ENCODE data around the gene SHC3. TPM values are rescaled to one million over a fixed set of nuclear protein-coding genes. Genes with fewer than 3 reads are reported as not detected.

The SHC3 gene
- total and polyA plus RNA-seq, 2 donors (not counting 3 experiments of a cell fraction or from before 2014, with no cell fraction given): 1.0 to 2.0 TPM

DNA sequence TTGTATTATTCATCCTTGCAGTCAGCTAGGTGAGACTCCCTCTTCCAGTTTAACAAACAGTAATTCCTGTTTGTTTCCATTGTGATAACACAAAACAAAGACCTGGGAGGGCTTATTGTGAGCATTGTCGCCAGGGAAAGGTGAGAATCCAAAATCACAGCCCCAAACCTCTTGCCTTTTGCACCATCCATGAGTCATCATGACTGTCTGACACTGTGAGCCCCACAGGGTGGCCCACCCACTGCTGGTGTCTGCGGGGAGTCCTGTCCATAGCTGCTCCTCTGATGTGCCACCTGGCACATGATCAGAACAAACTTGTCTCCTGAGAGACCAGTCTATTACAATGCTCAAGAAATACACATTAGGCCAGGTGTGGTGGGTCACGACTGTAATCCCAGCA, 221.1 kb downstream of the SHC3 start:
- Histone ChIP-seq H4K20me1 (replicated peaks; ENCODE audit: control insufficient read depth, extremely low read depth, insufficient read depth, low read length) (no peaks in the 10 kb centered on the region), H2AFZ (ENCODE audit: low read depth, low read length) (no peak overlapping the region), H3K79me2 (ENCODE audit: control insufficient read depth, insufficient read depth, low read length) (no peaks in the 10 kb centered on the region), H3K4me3 (replicated peaks in 1 of 3; ENCODE audit: insufficient read depth in 1 of 3, low read depth in 1 of 3, low read length in 3 of 3) (no peak overlapping the region), H3K9ac (replicated peaks; ENCODE audit: extremely low read depth, insufficient read depth, low read length) (no peak overlapping the region), H3K27ac (ENCODE audit: insufficient read depth, low read depth, low read length) (no peak overlapping the region), H3K4me1 (ENCODE audit: control insufficient read depth, extremely low read depth, insufficient read depth, low read length) (no peaks in the 10 kb centered on the region), H3K9me3 (replicated peaks; ENCODE audit: control insufficient read depth, insufficient read depth, low read length) (no peaks in the 10 kb centered on the region), H3K27me3 (ENCODE audit: control insufficient read depth in 2 of 2, insufficient read depth in 2 of 2, low read length in 2 of 2) (peaks cover 0 to 7% of the 10 kb centered on the region in 2 experiments), H3K36me3 (ENCODE audit: control insufficient read depth in 2 of 2, extremely low read depth in 1 of 2, insufficient read depth in 2 of 2, low read length in 2 of 2) (no peaks in the 10 kb centered on the region), H3K4me2 (ENCODE audit: insufficient read depth, low read length) (no peak overlapping the region), H3K9me1 (replicated peaks; ENCODE audit: control insufficient read depth, extremely low read depth, insufficient read depth, low read length) (no peaks in the 10 kb centered on the region)
- TF ChIP-seq POLR2A (IDR thresholded peaks at IDR 0.05; ENCODE audit: low read depth, low read length) (no peak), JUN (IDR thresholded peaks at IDR 0.05; ENCODE audit: borderline replicate concordance, insufficient read depth, insufficient read length, low read depth) (no peak), POLR2AphosphoS5 (IDR thresholded peaks at IDR 0.05; ENCODE audit: insufficient read depth, low read depth, low read length) (no peak), FOS (IDR thresholded peaks at IDR 0.05; ENCODE audit: borderline replicate concordance, insufficient read depth, low read length) (no peak), EZH2 (IDR thresholded peaks at IDR 0.05; ENCODE audit: borderline replicate concordance, low read depth, low read length, severe bottlenecking) (no peak), GATA2 (IDR thresholded peaks at IDR 0.05; ENCODE audit: insufficient read depth, insufficient read length, low read depth, low read length) (no peak), MYC (IDR thresholded peaks at IDR 0.05; ENCODE audit: low read depth, low read length) (no peak)
- TF ChIP-seq, protein P1, sequence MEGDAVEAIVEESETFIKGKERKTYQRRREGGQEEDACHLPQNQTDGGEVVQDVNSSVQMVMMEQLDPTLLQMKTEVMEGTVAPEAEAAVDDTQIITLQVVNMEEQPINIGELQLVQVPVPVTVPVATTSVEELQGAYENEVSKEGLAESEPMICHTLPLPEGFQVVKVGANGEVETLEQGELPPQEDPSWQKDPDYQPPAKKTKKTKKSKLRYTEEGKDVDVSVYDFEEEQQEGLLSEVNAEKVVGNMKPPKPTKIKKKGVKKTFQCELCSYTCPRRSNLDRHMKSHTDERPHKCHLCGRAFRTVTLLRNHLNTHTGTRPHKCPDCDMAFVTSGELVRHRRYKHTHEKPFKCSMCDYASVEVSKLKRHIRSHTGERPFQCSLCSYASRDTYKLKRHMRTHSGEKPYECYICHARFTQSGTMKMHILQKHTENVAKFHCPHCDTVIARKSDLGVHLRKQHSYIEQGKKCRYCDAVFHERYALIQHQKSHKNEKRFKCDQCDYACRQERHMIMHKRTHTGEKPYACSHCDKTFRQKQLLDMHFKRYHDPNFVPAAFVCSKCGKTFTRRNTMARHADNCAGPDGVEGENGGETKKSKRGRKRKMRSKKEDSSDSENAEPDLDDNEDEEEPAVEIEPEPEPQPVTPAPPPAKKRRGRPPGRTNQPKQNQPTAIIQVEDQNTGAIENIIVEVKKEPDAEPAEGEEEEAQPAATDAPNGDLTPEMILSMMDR (IDR thresholded peaks at IDR 0.05; ENCODE audit: extremely low read depth in 1 of 2, insufficient read depth in 1 of 2, low read depth in 1 of 2, low read length in 2 of 2): no peak
- TF ChIP-seq, protein P2, sequence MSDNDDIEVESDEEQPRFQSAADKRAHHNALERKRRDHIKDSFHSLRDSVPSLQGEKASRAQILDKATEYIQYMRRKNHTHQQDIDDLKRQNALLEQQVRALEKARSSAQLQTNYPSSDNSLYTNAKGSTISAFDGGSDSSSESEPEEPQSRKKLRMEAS (IDR thresholded peaks at IDR 0.05; ENCODE audit: insufficient read depth, insufficient read length): no peak
- CTCF ChIA-PET: no interaction called here
- FAIRE-seq (no peak), DNase-seq (ENCODE audit: low read depth, low spot score) (no peak)
- no TSS peak for BruUV-seq (replicated peaks)
- dilution Hi-C loops (cut with MboI; ENCODE audit: extremely low pct_ligation_motif_present, low sequenced_read_pairs): no loop called here
- POLR2A ChIA-PET: no interaction called here
- intact Hi-C loops (cut with micrococcal nuclease): no loop called here

Other genes with a start within 250 kb of the SHC3 start
- gene S1PR3, start 187.3 kb downstream of the SHC3 start, total RNA-seq: 18.9 and 25.8 TPM in 2 replicates
- 11.3 and 12.5 TPM in 2 replicates for gene S1PR3, start 187.3 kb downstream of the SHC3 start, polyA plus RNA-seq
- gene CKS2, start 132.4 kb upstream of the SHC3 start, total RNA-seq: 149 and 153 TPM in 2 replicates
- gene CKS2, start 132.4 kb upstream of the SHC3 start, polyA plus RNA-seq: 269 and 302 TPM in 2 replicates
- gene SECISBP2, start 139.7 kb upstream of the SHC3 start, total RNA-seq: 34.1 and 36.3 TPM in 2 replicates
- 18.0 and 22.7 TPM in 2 replicates for gene SECISBP2, start 139.7 kb upstream of the SHC3 start, polyA plus RNA-seq